HCEC 1CT (cell line): ENCODE measurements around the gene DNAH8.
"Not testable (repeated sequence)": the region's sequence is repeated elsewhere in the genome, so short reads cannot be mapped to it uniquely, and the experiment has no call there.

Experiments
- DNase-seq: peaks from one replicate; pipeline ENCODE4 v3.0.0-alpha.2; 2017

DNAH8 gene

DNA sequence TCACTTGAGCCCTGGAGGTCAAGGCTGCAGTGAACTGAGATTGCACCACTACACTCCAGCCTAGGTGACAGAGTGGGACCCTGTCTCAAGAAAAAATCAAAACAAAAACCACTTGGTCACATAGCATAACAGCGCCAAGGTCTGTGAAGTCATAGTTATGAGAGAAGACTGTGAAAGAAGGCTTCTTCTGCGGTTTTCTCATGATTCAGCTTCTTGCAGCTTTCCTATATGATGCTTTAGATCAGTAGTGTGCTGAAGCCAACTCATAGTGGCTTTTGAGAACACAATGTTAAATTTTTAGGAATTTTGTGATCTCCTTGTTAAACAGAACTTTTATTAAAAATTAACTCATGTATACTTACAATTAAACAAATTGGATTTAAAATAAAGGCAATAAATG is 197.3 kb downstream of the DNAH8 start:
- DNase-seq, result no peak

DNA sequence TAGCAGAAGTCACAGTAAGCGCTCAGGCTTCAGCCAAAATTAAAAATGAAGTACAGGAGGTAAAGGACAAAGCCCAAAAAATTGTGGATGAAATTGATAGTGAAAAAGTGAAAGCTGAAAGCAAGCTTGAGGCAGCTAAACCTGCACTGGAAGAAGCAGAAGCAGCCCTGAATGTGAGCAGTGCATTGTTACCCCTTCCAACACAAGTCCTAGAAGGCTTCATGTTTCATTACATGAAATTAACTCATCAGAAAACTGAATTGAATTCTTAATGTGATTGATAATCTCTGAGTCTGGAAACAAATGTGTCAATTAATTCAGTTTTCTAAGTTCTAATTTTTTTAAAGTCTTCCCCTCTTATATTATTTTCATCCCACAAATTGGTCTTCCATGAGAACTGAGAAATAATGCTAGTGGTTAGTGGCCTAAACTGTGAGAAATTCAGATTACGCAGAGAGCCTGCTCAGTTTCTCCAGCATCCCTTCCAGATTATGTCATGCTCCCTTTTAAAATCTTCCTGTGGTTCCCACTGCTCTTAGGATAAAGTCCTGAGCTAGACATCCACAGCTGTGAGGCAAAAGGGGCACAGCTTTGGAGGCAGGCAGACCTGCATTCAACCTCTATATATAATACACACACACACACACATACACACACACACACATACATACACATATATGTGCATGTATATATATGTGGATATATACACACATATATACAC is 200.3 kb downstream of the DNAH8 start:
- DNase-seq, result no peak

DNA sequence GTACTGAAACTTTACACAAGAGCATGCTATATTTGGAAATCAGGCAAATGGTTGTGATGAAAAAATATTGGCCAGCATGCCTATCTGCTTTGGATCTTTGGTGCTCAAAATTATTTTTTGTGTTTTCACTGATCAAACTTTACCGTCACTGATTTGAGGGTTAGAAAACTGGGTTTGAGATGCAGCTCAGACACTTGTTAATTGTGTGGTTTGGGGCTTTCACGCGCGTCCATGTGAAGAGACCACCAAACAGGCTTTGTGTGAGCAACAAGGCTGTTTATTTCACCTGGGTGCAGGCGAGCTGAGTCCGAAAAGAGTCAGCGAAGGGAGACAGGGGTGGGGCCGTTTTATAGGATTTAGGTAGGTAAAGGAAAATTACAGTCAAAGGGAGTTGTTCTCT is 206.4 kb downstream of the DNAH8 start:
- not testable (repeated sequence) for DNase-seq

DNA sequence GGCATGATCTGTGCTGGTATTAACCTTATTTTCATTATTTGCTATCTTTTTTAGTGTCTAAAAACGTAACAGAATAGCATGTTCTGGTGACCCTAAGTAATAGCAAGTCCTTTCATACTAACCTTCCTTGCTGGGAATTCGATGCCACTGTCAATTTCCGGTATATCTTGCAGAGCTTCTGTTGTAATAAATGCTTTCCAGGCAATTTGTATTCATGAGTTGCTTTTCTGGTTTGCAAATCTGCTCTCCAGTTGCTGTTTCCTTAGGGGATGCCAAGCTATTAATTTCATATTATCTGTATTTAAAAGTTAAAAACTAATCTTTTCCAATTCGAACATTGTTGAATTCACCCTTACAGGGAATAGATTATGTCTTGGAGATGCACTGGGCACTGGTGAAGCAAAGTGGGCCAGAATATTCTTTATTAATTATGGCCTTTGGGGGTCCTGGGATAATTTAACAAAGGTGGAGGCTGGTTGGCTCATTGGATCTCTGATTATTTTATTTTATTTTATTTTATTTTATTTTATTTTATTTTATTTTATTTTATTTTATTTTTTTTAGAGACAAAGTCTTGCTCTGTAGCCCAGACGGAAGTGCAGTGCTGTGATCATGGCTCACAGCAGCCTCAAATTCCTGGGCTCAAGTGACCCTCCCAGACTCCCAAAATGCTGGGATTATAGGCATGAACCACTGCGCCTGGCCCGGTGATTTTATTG is 209.8 kb downstream of the DNAH8 start:
- DNase-seq, result no peak

DNA sequence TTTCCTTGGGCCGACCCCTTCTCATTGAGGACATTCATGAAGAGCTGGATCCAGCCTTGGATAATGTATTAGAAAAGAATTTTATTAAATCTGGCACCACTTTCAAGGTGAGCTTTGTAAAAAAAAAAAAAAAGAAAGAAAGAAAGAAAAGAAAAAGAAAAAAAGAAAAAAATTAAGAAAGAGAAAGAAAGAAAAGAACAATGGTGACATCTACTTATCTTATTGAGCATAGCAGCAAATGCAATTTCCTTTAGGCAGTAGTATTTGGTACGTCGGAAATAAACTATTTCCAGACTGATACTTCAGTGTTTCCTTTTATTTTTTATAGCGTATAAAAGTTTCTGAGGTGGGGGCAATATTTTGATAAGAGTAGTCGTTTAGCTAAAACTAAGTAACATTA is 214.4 kb downstream of the DNAH8 start:
- DNase-seq, result no peak

DNA sequence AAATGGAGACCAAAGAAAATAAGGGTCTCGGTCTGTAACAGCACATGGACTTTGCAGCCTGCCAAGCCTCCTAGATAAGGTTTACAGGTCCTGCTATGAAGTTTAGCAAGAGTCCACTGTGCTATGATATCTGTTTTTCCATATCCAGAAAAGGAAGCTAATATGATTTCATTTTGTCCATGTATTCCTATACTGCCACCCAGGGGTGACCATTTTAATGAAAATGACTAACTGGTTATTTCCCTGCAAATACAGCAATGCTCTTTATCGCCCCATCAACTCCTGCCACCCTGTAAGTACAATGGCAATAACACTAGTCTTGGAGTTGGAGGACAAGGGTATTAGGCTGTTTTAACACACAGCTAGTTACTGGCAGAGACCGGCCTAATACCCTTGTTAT is 218.3 kb downstream of the DNAH8 start:
- DNase-seq, result no peak

DNA sequence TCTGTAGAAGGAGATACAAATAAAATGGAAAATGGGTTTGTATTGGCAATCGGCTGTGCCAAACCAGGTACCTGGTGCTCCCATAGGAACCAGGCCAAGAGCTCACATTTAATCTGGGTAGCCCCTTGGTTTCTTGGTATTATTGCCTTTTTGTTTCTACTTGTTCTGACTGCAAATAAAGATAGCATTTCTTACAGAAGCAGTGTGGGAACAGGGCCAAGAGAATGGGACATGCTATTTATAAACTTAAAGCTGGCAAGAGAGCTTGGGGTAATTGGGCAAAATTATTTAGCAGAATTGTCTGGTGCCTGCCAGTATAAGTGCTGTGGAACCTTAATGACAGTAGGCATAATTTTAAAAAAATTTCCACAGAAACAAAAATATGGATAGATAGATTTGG is 219.9 kb downstream of the DNAH8 start:
- no peak for DNase-seq

DNA sequence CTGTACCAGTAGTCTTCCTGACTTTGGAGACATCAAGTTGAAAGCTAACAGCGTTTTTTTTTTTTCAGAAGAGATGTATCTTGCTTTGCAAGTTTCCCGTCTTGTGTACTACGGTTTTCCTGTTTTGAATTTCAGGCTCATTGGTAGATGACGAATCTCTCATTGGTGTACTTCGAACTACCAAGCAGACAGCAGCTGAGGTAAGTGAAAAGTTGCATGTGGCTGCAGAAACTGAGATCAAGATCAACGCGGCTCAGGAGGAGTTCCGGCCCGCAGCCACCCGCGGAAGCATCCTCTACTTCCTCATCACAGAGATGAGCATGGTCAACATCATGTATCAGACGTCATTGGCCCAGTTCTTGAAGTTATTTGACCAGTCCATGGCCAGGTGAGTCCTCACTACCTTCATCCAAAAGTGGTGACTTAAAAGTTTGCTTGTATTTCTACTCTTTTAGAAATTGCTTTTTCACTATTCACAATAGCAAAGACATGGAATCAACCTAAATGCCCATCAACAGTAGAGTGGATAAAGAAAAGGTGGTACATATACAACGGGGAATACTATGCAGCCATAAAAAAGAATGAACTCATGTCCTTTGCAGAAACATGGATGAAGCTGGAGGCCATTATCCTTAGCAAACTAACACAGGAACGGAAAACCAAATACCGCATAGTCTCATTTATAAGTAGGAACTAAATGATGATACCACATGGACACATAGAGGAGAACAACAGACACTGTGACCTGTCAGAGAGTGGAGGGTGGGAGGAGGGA is 222.9 kb downstream of the DNAH8 start:
- DNase-seq, result no peak

DNA sequence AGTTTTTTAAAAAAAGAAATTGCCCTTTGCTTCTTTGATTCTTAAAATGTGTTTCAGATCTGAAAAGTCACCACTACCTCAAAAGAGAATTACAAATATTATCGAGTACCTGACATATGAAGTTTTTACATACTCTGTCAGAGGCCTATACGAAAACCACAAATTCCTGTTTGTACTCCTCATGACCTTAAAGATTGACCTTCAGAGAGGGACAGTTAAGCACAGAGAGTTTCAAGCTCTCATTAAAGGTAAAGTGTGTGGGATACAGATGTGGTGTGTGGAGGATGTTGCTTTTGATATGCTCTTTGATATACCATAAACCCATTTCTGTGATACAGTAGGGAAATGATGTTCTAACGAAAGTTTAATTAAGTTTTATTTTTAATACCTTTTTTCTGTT is 223.6 kb downstream of the DNAH8 start:
- no peak for DNase-seq

DNA sequence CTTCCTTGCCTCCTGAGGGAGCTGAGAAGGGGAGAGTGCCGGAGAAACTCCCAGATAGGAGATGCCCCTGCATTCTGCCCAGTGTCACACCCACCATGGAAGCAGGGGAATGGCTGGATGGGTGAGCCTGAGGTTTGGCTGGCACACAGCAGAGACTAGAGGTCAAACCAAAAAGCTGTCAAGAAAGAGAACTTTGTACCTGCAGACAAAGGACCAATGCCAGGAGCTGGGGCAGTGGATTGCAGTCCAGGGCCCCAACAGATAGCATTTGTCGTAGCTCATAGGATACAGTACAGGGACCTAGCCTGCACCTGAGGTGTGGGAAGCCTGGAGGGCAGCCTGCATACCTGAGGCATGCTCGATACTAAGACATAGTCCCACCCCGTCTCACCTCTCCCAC is 227.3 kb downstream of the DNAH8 start:
- no peak for DNase-seq

DNA sequence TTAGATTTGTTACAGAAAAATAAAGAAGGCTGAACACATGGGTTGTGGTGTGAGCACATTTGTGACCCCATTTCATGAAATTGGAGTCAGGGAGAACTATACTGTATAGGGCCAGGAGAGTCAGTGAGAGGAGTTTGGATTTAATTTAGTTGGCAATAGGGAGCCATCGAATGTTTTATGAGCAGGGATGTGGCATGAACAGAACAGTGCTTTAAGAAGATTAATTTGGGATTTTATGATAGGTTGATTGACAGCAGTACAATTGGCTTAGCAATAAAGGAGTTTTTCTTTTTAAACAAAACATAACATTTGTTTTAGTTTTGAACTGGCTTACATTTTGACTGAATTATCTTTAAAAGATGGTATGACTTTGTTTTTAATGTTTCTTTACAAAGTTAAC is 227.9 kb downstream of the DNAH8 start:
- DNase-seq, result no peak

DNA sequence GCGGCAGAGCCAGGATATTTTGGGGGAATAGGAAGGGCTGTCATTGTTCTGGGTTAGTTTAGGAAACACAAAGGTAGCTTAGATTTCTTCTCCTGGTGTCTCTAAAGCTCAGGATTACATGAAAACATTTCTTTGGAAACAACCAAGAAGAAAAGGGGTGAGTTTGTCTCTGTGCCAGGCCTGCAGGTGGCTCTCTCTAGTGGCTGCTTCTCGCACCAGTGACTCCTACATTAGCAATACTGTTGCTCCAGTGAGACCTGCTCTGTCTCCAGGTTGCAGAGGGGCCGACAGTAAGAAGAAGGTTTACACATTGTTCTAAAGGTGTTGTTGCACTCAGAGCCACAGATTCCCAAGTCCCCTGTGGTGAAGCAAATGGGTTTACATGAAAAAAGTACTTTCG is 228.9 kb downstream of the DNAH8 start:
- no peak for DNase-seq

DNA sequence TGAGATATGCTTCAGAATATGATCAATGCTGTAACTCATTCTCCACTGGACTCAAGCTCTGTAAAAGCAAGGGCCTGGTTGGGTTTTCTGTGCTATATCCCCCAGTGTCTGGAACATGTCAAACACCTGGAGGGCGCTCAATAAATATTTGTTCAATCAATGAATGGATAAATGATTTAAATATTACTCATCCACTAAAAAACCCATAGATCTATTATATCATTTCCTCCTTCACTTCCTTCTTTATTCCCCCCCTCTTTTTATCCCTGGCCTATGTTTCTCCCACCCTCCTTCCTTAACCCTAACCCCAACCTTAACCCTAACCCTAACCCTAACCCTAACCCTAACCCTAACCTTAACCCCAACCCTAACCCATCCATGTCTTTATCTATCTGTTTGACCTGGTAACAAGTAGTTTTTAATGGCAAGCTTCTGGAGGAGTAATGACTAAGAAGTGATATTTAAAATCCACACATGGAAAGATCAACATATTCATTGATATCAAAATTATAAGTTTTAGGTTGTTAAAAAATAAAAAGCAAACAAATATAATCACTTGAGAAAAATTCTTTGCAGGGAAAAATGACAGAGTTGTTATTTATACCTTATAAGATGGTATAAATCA is 229.7 kb downstream of the DNAH8 start:
- no peak for DNase-seq

DNA sequence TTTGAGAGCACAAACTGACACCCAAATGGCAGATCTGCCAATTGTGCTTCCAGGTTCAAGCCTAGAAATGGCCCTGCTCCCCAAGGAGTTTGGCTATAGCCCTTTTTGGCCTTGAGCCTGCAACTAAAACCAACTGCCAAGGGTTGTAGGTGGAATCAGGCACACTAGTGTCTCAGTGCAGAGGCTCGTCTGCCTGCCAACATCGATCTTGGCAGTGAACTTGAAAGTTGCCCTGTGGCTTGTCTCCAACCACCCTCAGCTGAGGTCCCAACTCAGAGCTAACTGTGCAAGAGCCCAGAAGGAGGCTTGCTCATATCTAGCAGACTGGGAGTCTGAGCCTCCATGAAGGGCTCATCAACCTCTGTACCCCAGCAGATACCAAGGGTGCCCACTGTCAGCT is 240.8 kb downstream of the DNAH8 start:
- DNase-seq, result no peak

DNA sequence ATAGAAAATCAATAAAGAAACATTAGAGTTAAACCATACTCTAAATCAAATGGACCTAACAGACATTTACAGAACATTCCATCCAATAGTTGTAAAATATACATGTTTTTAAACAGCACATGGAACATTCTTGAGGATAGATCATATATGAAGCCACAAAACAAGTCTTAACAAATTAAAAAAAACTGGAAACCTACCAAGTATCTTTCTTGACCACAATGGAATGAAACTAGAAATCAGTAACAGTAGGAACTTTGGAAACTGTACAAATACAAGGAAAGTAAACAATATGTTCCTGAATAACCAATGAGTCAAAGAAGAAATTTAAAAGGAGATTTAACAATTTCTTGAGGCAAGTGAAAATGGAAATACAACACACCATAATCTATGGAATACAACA is 242.3 kb downstream of the DNAH8 start:
- DNase-seq, result no peak

DNA sequence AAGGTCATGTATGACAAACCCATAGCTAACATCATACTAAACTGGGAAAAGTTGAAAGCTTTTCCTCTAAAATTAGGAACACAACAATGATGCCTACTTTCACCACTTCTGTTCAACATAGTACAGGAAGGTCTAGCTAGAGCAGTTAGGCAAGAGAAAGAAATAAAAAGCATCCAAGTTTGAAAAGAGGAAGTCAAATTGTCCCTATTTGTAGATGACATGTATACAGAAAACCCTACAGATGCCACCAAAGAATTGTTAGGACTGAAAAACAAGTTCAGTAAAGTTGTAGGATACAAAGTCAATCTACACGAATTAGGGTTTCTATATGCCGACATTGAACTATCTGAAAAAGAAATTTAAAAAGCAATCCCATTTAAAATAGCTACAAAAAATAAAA is 244.0 kb downstream of the DNAH8 start:
- DNase-seq, result no peak

DNA sequence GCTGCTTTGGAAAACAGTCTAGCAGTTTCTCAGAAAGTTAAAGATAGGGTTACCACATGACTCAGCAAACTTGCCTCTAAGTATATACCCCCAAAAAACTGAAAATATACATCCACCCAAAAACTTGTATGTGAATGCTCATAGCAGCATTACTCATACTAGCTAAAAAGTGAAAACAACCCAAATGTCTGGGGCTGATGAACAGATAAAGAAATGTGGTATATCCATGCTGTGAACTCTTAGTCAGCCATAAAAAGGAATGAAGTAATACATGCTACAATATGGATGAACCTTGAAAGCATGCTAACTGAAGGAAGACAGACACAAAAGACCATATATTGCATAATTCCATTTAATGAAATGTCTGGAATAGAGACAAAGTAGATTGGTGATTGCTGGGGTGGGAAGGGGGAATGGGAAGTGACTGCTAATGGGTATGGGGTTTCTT is 253.6 kb downstream of the DNAH8 start:
- DNase-seq, result no peak

DNA sequence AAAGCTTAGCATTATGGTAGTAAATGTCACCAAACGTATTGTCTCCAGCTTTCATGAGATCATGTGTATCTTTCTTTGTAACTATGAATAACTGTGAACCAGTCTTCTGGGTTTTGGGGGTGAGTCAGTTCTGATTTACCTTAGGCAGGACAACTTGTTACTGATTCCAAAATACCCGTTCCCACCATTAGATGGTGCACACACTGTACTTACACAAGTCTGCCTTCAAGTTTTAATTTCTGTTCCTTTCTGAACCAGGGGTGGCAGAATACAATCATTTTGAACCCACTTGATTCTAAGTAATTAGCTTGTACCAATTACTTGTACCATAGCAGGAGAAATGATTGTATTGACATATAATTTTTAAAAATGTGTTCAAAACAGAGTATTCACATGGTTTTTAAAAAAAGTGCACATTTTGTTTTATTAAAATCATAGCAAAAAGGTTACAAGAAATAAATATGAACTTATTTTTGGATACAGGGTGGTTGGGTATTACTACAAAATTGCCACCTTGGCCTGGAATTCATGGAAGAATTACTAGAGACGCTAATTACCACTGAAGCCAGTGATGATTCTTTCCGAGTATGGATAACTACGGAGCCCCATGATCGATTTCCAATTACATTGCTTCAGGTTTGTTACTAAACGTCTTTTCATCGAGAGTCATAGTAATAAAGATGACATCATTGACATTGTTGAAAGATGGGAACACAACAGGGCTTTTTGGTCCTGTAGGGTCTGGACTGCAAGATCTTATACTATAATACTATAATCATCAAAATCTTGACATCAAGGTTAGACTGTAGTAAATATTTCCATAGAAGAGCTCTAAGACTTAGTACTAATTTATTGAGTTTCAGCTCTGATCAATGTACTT is 258.3 kb downstream of the DNAH8 start:
- peak; percentile 48 for DNase-seq

DNA sequence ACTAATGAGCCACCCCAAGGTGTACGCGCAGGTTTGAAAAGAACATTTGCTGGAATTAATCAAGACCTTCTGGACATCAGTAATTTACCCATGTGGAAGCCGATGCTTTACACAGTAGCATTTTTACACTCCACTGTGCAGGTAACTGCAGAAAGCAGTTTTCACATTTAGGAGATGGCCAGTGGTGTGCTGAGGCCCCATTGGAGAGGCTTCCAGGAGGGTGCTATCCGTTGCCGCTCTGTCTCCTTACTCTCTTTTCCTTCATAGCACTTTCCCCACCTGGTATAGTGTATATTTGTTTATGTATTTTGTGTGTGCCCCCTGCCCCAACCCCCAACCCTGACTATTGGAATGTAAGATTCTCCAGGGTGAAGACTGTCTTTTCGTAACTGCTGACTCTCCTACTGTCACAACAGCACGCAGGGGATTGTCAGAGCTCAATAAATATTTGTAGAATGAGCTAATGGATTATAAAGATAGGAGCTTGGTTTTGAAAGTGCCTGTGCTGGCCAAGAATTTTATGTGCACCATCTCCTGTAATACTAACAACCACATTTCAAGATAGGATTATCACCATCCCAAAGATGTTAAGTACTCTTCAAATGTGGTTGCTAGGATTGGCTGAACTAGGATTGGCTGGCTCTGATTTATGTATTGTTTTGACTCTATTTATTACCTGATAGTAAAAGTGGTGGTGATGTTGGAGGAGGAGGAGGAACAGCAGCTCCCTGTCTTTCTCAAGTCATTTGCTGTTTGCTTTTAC is 259.5 kb downstream of the DNAH8 start:
- DNase-seq, result no peak

DNA sequence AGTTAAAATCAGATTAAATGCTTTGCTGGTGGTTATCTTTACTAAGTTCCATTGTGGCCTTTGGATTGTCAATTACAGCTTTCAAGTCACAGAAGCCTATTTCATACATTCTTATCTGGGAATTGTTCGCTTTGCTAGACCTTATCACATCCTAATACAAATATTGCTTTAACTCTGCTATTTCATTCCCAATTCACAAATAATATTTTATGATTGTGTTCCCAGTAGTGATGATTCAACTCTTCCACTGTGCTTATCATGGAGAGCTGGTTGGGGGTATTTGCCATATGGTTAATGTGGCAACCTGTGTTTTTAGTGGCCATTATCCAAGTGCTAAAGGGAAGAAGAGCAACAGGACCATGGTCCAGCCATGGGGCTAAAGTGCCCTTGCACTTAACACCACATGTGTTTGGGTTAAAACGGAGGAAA is 260.5 kb downstream of the DNAH8 start:
- no peak for DNase-seq

DNA sequence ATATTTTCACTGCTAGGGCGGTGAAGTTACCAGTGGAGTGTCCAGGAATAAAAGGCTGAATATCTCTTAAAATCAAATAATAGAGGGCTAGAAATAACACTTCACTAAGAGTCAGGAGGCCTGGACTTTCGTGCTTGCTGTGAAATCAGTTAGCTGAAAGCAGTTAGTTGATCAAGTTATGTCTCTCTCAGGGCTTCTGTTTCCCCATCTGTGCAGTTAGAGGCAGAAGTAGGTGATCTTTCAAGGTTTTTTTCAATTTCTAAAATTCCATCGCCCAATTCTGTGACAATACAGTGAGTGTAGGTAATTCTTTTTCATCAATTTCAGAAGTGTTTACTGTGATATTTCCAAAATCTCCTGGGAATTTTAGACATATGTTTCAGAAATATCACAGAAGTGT is 260.9 kb downstream of the DNAH8 start:
- DNase-seq, result no peak
